Fibroblast of gingiva (primary cell): ENCODE results near the gene LRP1B.

Experiments used
- DNase-seq: peaks from one replicate; pipeline ENCODE4 v3.0.0-alpha.2; 2011; ENCODE audit warnings: low read depth

LRP1B gene

GRCh38 chr2:142041105-142041504, 89.7 kb downstream of the LRP1B start:
- peak; percentile 3 for DNase-seq

- no peak for DNase-seq
Measured at GRCh38 chr2:142040556-142040955, 90.3 kb downstream of the LRP1B start.

- DNase-seq, result no peak
Measured at GRCh38 chr2:142038826-142039225, 92.0 kb downstream of the LRP1B start.

GRCh38 chr2:142037744-142038143, 93.1 kb downstream of the LRP1B start:
- no peak for DNase-seq

GRCh38 chr2:142037066-142037465, 93.8 kb downstream of the LRP1B start:
- DNase-seq, result no peak

- no peak for DNase-seq
Measured at GRCh38 chr2:142033393-142033792, 97.4 kb downstream of the LRP1B start.

GRCh38 chr2:142031656-142032055, 99.2 kb downstream of the LRP1B start:
- no peak for DNase-seq

GRCh38 chr2:142030735-142031134, 100.1 kb downstream of the LRP1B start:
- DNase-seq, result peak; percentile 6

- no peak for DNase-seq
Measured at GRCh38 chr2:142029974-142030373, 100.8 kb downstream of the LRP1B start.

- DNase-seq, result no peak
Measured at GRCh38 chr2:142025394-142025793, 105.4 kb downstream of the LRP1B start.

- DNase-seq, result no peak
Measured at GRCh38 chr2:142020368-142020767, 110.4 kb downstream of the LRP1B start.

GRCh38 chr2:142014536-142014935, 116.3 kb downstream of the LRP1B start:
- DNase-seq, result no peak

GRCh38 chr2:142012797-142013196, 118.0 kb downstream of the LRP1B start:
- DNase-seq, result no peak

- DNase-seq, result no peak
Measured at GRCh38 chr2:142010477-142011270, 120.1 kb downstream of the LRP1B start.

- peak; percentile 52 for DNase-seq
Measured at GRCh38 chr2:142008135-142008744, 122.6 kb downstream of the LRP1B start.

- no peak for DNase-seq
Measured at GRCh38 chr2:141994066-141994465, 136.8 kb downstream of the LRP1B start.

- DNase-seq, result no peak
Measured at GRCh38 chr2:141992695-141993094, 138.1 kb downstream of the LRP1B start.

- peak; percentile 35 for DNase-seq
Measured at GRCh38 chr2:141968433-141968832, 162.4 kb downstream of the LRP1B start.

- no peak for DNase-seq
Measured at GRCh38 chr2:141967980-141968379, 162.8 kb downstream of the LRP1B start.

GRCh38 chr2:141967503-141967902, 163.3 kb downstream of the LRP1B start:
- DNase-seq, result no peak

GRCh38 chr2:141959941-141960340, 170.9 kb downstream of the LRP1B start:
- DNase-seq, result no peak

GRCh38 chr2:141959016-141959415, 171.8 kb downstream of the LRP1B start:
- DNase-seq, result no peak

GRCh38 chr2:141957827-141958450, 172.9 kb downstream of the LRP1B start:
- DNase-seq, result no peak
